ENCODE data around the gene STARD7.
"Not testable (repeated sequence)": the region's sequence is repeated elsewhere in the genome, so short reads cannot be mapped to it uniquely, and the experiment has no call there.

DNA sequence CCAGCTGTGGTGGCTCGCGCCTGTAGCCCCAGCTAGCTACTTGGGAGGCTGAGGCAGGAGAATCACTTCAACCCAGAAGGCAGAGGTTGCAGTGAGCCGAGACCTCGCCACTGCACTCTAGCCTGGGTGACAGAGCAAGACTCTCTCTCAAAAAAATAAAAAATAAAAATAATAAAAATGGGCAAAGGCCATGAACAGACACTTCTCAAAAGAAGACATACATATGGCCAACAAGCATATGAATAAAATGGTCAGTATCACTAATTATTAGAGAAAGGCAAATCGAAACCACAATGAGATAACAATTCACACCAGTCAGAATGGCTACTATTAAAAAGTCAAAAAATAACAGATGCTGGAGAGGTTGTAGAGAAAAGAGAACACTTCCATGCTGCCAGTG, 48.3 kb downstream of the STARD7 start:
- TF ChIP-seq, protein P1, sequence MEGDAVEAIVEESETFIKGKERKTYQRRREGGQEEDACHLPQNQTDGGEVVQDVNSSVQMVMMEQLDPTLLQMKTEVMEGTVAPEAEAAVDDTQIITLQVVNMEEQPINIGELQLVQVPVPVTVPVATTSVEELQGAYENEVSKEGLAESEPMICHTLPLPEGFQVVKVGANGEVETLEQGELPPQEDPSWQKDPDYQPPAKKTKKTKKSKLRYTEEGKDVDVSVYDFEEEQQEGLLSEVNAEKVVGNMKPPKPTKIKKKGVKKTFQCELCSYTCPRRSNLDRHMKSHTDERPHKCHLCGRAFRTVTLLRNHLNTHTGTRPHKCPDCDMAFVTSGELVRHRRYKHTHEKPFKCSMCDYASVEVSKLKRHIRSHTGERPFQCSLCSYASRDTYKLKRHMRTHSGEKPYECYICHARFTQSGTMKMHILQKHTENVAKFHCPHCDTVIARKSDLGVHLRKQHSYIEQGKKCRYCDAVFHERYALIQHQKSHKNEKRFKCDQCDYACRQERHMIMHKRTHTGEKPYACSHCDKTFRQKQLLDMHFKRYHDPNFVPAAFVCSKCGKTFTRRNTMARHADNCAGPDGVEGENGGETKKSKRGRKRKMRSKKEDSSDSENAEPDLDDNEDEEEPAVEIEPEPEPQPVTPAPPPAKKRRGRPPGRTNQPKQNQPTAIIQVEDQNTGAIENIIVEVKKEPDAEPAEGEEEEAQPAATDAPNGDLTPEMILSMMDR (IDR thresholded peaks at IDR 0.05; ENCODE audit: extremely low read depth in 1 of 2, insufficient read depth in 1 of 2, low read depth in 1 of 2, low read length in 2 of 2): not testable (repeated sequence)
- not testable (repeated sequence) for TF ChIP-seq EZH2 (IDR thresholded peaks at IDR 0.05; ENCODE audit: borderline replicate concordance, low read depth, low read length, severe bottlenecking); POLR2AphosphoS5 (IDR thresholded peaks at IDR 0.05; ENCODE audit: insufficient read depth, low read depth, low read length); POLR2A (IDR thresholded peaks at IDR 0.05; ENCODE audit: low read depth, low read length); MAX (IDR thresholded peaks at IDR 0.05; ENCODE audit: insufficient read depth, insufficient read length); GATA2 (IDR thresholded peaks at IDR 0.05; ENCODE audit: insufficient read depth, insufficient read length, low read depth, low read length)
